ENCODE data around the gene RAX2.

Gene RAX2

GRCh38 chr19:3808420-3809143 lies 36.6 kb upstream of the RAX2 start:
- DNase-seq: no peak
- Mint-ChIP-seq H3K4me1 (peaks cover 30 to 63% of the 10 kb centered on the region in 2 donors), H3K4me3 (no peak overlapping the region), H3K27ac (no peak overlapping the region), H3K9me3 (peaks cover 0 to 7% of the 10 kb centered on the region in 2 donors), H3K36me3 (peaks cover 5 to 10% of the 10 kb centered on the region in 2 donors), H3K27me3 (peaks cover 0 to 5% of the 10 kb centered on the region in 2 donors)
- no peak for ATAC-seq (replicated peaks)

- ATAC-seq (replicated peaks) (no peak), DNase-seq (no peak)
- H3K36me3 Mint-ChIP-seq: peaks cover 3 to 6% of the 10 kb centered on the region in 2 donors
- H3K9me3 Mint-ChIP-seq: peaks cover 0 to 5% of the 10 kb centered on the region in 2 donors
- H3K27ac Mint-ChIP-seq: peak overlapping the region; percentile 17
- peaks cover 28 to 59% of the 10 kb centered on the region in 2 donors for H3K4me1 Mint-ChIP-seq
- H3K27me3 Mint-ChIP-seq: peaks cover 8 to 13% of the 10 kb centered on the region in 2 donors
- H3K4me3 Mint-ChIP-seq: no peak overlapping the region
Measured at GRCh38 chr19:3807574-3808354, 35.7 kb upstream of the RAX2 start.

- Mint-ChIP-seq H3K27ac (no peak overlapping the region), H3K27me3 (peaks cover 11 to 14% of the 10 kb centered on the region in 2 donors), H3K36me3 (no peaks in the 10 kb centered on the region), H3K4me3 (no peak overlapping the region), H3K9me3 (peaks cover 0 to 5% of the 10 kb centered on the region in 2 donors), H3K4me1 (peaks cover 25 to 53% of the 10 kb centered on the region in 2 donors)
- DNase-seq (no peak), ATAC-seq (replicated peaks) (no peak)
Measured at GRCh38 chr19:3807131-3807480, 35.1 kb upstream of the RAX2 start.

GRCh38 chr19:3805859-3806258 lies 33.8 kb upstream of the RAX2 start:
- DNase-seq (no peak), ATAC-seq (replicated peaks) (no peak)
- Mint-ChIP-seq H3K4me1 (peaks cover 30 to 56% of the 10 kb centered on the region in 2 donors), H3K36me3 (no peaks in the 10 kb centered on the region), H3K27ac (no peak overlapping the region), H3K9me3 (peaks cover 0 to 5% of the 10 kb centered on the region in 2 donors), H3K4me3 (no peak overlapping the region), H3K27me3 (peaks cover 11 to 25% of the 10 kb centered on the region in 2 donors)

- peaks cover 12 to 25% of the 10 kb centered on the region in 2 donors for H3K27me3 Mint-ChIP-seq
- peaks cover 24 to 43% of the 10 kb centered on the region in 2 donors for H3K4me1 Mint-ChIP-seq
- H3K9me3 Mint-ChIP-seq: peaks cover 0 to 5% of the 10 kb centered on the region in 2 donors
- no peak overlapping the region for H3K4me3 Mint-ChIP-seq
- no peaks in the 10 kb centered on the region for H3K36me3 Mint-ChIP-seq
- no peak for ATAC-seq (replicated peaks)
- no peak overlapping the region for H3K27ac Mint-ChIP-seq
- no peak for DNase-seq
Measured at GRCh38 chr19:3804429-3804828, 32.4 kb upstream of the RAX2 start.

- Mint-ChIP-seq H3K27ac (no peak overlapping the region), H3K4me1 (peaks cover 24 to 39% of the 10 kb centered on the region in 2 donors), H3K4me3 (no peak overlapping the region), H3K27me3 (peaks cover 16 to 25% of the 10 kb centered on the region in 2 donors), H3K36me3 (no peaks in the 10 kb centered on the region), H3K9me3 (peaks cover 0 to 5% of the 10 kb centered on the region in 2 donors)
- DNase-seq: no peak
- ATAC-seq (replicated peaks): no peak
Measured at GRCh38 chr19:3803986-3804385, 32.0 kb upstream of the RAX2 start.

- H3K4me3 Mint-ChIP-seq: no peak overlapping the region
- no peak for DNase-seq
- H3K9me3 Mint-ChIP-seq: peaks cover 0 to 4% of the 10 kb centered on the region in 2 donors
- peaks cover 16 to 25% of the 10 kb centered on the region in 2 donors for H3K27me3 Mint-ChIP-seq
- H3K27ac Mint-ChIP-seq: no peak overlapping the region
- no peak for ATAC-seq (replicated peaks)
- peaks cover 24 to 35% of the 10 kb centered on the region in 2 donors for H3K4me1 Mint-ChIP-seq
- no peaks in the 10 kb centered on the region for H3K36me3 Mint-ChIP-seq
Measured at GRCh38 chr19:3803114-3803888, 31.3 kb upstream of the RAX2 start.

- DNase-seq (peak; percentile 43), ATAC-seq (replicated peaks) (peak; percentile 85)
- Mint-ChIP-seq H3K4me1 (peaks cover 21 to 22% of the 10 kb centered on the region in 2 donors), H3K36me3 (peaks cover 1 to 5% of the 10 kb centered on the region in 2 donors), H3K4me3 (peak overlapping the region; percentile 46 to 72), H3K27me3 (peaks cover 16 to 25% of the 10 kb centered on the region in 2 donors), H3K9me3 (peaks cover 4 to 5% of the 10 kb centered on the region in 2 donors), H3K27ac (no peak overlapping the region)
Measured at GRCh38 chr19:3801412-3802096, 29.5 kb upstream of the RAX2 start.

- H3K36me3 Mint-ChIP-seq: peaks cover 2 to 5% of the 10 kb centered on the region in 2 donors
- H3K4me1 Mint-ChIP-seq: peaks cover 19 to 20% of the 10 kb centered on the region in 2 donors
- DNase-seq: no peak
- peaks cover 6% of the 10 kb centered on the region in 2 donors for H3K9me3 Mint-ChIP-seq
- no peak for ATAC-seq (replicated peaks)
- no peak overlapping the region for H3K27ac Mint-ChIP-seq
- H3K27me3 Mint-ChIP-seq: peaks cover 16 to 25% of the 10 kb centered on the region in 2 donors
- H3K4me3 Mint-ChIP-seq: peak overlapping the region; percentile 46 to 72
Measured at GRCh38 chr19:3800996-3801395, 29.0 kb upstream of the RAX2 start.

GRCh38 chr19:3798137-3798536 lies 26.1 kb upstream of the RAX2 start:
- no peak for ATAC-seq (replicated peaks)
- Mint-ChIP-seq H3K27me3 (peaks cover 12 to 16% of the 10 kb centered on the region in 2 donors), H3K36me3 (peaks cover 4 to 5% of the 10 kb centered on the region in 2 donors)

GRCh38 chr19:3796358-3796757 lies 24.3 kb upstream of the RAX2 start:
- DNase-seq: no peak
- Mint-ChIP-seq H3K27me3 (peaks cover 5% of the 10 kb centered on the region in 2 donors), H3K4me1 (peaks cover 4 to 11% of the 10 kb centered on the region in 2 donors), H3K9me3 (peaks cover 10% of the 10 kb centered on the region in 2 donors), H3K27ac (no peak overlapping the region), H3K4me3 (no peak overlapping the region), H3K36me3 (peaks cover 4 to 5% of the 10 kb centered on the region in 2 donors)
- no peak for ATAC-seq (replicated peaks)

More at GRCh38 chr19:3798137-3798536, 26.1 kb upstream of the RAX2 start:
- DNase-seq: no peak
- Mint-ChIP-seq H3K27ac (no peak overlapping the region), H3K9me3 (peaks cover 6 to 10% of the 10 kb centered on the region in 2 donors), H3K4me3 (no peak overlapping the region), H3K4me1 (peaks cover 10 to 18% of the 10 kb centered on the region in 2 donors)

GRCh38 chr19:3793799-3794198 lies 21.8 kb upstream of the RAX2 start:
- DNase-seq (no peak), ATAC-seq (replicated peaks) (no peak)
- Mint-ChIP-seq H3K9me3 (peaks cover 14% of the 10 kb centered on the region in 2 donors), H3K36me3 (peaks cover 4 to 5% of the 10 kb centered on the region in 2 donors), H3K27ac (peak overlapping the region; percentile 11), H3K4me3 (no peak overlapping the region), H3K27me3 (peaks cover 5 to 6% of the 10 kb centered on the region in 2 donors), H3K4me1 (peaks cover 0 to 2% of the 10 kb centered on the region in 2 donors)

- Mint-ChIP-seq H3K36me3 (peaks cover 4 to 5% of the 10 kb centered on the region in 2 donors), H3K9me3 (peaks cover 14% of the 10 kb centered on the region in 2 donors), H3K4me1 (no peaks in the 10 kb centered on the region), H3K27ac (no peak overlapping the region), H3K4me3 (no peak overlapping the region), H3K27me3 (peaks cover 5 to 6% of the 10 kb centered on the region in 2 donors)
- ATAC-seq (replicated peaks) (no peak), DNase-seq (no peak)
Measured at GRCh38 chr19:3792114-3792513, 20.1 kb upstream of the RAX2 start.

All from stimulated activated naive B cell treated with anti-CD40 and anti-IgM and Interleukin-4, amounts not matched to agents 10 μg/mL and 1 μg/mL and 100 μg/mL, for 72 hours (primary cell).